CD4-positive, alpha-beta T cell (primary cell): ENCODE results near the gene PNPLA3. TPM values are rescaled to one million over a fixed set of nuclear protein-coding genes. Genes with fewer than 3 reads are reported as not detected.

Source experiments
- ATAC-seq: fragments of 200-7000 bp; cut with Tn5 transposase; one replicate; pipeline ENCODE4 v1.10.0; 2022; ENCODE audit warnings: mild to moderate bottlenecking; ENCODE audit not compliant: poor library complexity
- CTCF ChIA-PET: fragments of 350-600 bp; sonication (Branson Sonifier 250); formaldehyde crosslinking; loops from one replicate; lab custom pipeline; 2021; ENCODE audit warnings: antibody characterized with exemption, inconsistent platforms; lab: Charles Lee
- POLR2A ChIA-PET: fragments of 350-600 bp; sonication (Branson Sonifier 250); formaldehyde crosslinking; loops from one replicate; lab custom pipeline; 2021; ENCODE audit warnings: antibody characterized with exemption, inconsistent platforms; lab: Charles Lee
- DNase-seq, 14 experiments: peaks; one replicate each; pipeline ENCODE4 v3.0.0-alpha.2; 2013 to 2020; ENCODE audit warnings: mixed read lengths in 2 of 14
- H3K27ac ChIP-seq, 2 donors: one replicate each; pipeline versions ENCODE4 v1.5.1 to v1.7.0; 2013; ENCODE audit warnings: low read length in 2 of 2, low read depth in 1 of 2, mild to moderate bottlenecking in 1 of 2
- H3K27me3 ChIP-seq, 2 experiments: 1 replicate in 1 of 2; 2 replicates in 1 of 2; pipeline versions ENCODE4 v1.6.1 to v1.7.0; 2013; ENCODE audit warnings: low read length in 2 of 2, control low read depth in 1 of 2, mild to moderate bottlenecking in 1 of 2, moderate library complexity in 1 of 2; ENCODE audit not compliant: insufficient read depth in 2 of 2, control insufficient read depth in 1 of 2
- H3K36me3 ChIP-seq: one replicate; pipeline ENCODE4 v1.6.1; 2013; ENCODE audit warnings: low read length, control low read depth; ENCODE audit not compliant: insufficient read depth
- H3K4me1 ChIP-seq: one replicate; pipeline ENCODE4 v1.6.1; 2013; ENCODE audit warnings: low read length, control low read depth; ENCODE audit not compliant: insufficient read depth
- H3K4me3 ChIP-seq: one replicate; pipeline ENCODE4 v1.5.1; 2013; ENCODE audit warnings: mild to moderate bottlenecking, low read length, moderate library complexity
- H3K9me3 ChIP-seq, 2 experiments: 1 replicate in 1 of 2; 2 replicates in 1 of 2; pipeline versions ENCODE4 v1.6.1 to v1.7.0; 2013; ENCODE audit warnings: low read length in 2 of 2, mild to moderate bottlenecking in 2 of 2, control low read depth in 1 of 2, moderate library complexity in 1 of 2; ENCODE audit not compliant: control insufficient read depth in 1 of 2, insufficient read depth in 1 of 2
- H3K27ac Mint-ChIP-seq: one replicate; pipeline ENCODE4 v1.8.0; 2020; ENCODE audit warnings: mixed read lengths
- H3K27me3 Mint-ChIP-seq: one replicate; pipeline ENCODE4 v1.8.0; 2021; ENCODE audit warnings: mixed read lengths
- H3K36me3 Mint-ChIP-seq: one replicate; pipeline ENCODE4 v1.8.0; 2021; ENCODE audit warnings: low read depth, mixed read lengths
- H3K4me1 Mint-ChIP-seq: one replicate; pipeline ENCODE4 v1.8.0; 2021; ENCODE audit warnings: low read depth, mixed read lengths
- H3K4me3 Mint-ChIP-seq: one replicate; pipeline ENCODE4 v1.8.0; 2020; ENCODE audit warnings: mild to moderate bottlenecking, mixed read lengths
- H3K9me3 Mint-ChIP-seq: one replicate; pipeline ENCODE4 v1.8.0; 2020; ENCODE audit warnings: mixed read lengths
- intact Hi-C, 2 experiments: fragments of 100-400 bp; cut with DNase I in 1 of 2; cut with micrococcal nuclease in 1 of 2; formaldehyde crosslinking; loops; one replicate each; pipeline versions ENCODE4 v1.15.1 to v1.9.0; 2023 to 2025; cut with DNase I, micrococcal nuclease
- total RNA-seq, 174 experiments: library from RNA in 2 of 174; stranded (reverse) in 2 of 174; gene quantifications; one replicate each; pipeline ENCODE4 v1.2.3 and lab custom pipeline; 2021 to 2026
- TF ChIP-seq, protein P1 (sequence below): fragments of 200-600 bp; IDR thresholded peaks from one replicate; pipeline ENCODE4 v1.8.0; 2022; ENCODE audit warnings: antibody characterized with exemption, mild to moderate bottlenecking

The PNPLA3 gene
- total RNA-seq, 2 experiments from 2014 or later: not detected

DNA sequence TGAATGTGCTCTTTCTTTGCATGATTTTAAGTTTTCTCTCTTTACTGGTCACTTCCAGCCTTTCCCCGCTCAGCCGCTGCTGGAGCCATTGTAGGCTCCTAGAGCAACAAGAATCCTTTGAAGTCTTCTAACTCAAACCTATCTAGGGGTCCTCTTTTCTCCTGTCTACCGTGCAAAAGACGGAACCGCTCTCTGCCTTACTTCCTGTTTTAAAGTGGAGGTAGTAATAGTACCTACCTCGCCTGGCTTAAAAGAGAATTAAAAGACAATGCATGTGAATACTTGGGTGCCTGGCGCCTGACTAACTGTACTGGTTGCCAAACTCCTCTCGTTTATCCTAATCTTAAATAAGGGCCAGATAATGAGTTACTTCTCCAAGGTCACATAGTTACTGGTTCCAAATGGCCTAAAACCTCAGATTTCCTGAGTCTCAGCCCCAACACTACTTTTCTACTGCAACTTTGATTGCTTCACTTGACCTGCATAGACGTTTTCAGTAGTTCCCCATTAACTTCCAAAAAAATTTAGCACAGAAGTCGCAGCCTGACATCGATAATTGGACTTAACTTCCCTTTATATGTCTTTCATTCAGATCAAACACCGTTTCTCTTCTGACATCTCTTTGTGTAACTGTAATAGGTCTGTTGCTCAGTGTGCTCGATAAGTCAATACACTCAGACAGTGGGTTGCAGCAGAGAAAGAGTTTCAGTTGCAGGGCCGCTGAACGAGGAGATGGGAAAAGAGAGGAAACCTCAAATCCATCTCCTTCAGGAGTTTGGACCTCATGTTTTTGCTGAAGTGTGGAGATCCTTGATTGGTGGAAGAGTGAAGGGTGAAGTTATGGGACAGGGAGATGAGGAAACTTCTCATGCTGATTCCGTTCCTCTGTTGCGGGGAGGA lies 32.5 kb downstream of the PNPLA3 start:
- intact Hi-C loops: loop anchor here in 1 of 2 experiments (1.0 to 10.0 kb wide), 3 partner anchors 41 to 229 kb away; partner anchors contain the start of genes EFCAB6 and PARVG
- Histone ChIP-seq H3K36me3 (peaks cover 5% of the 10 kb centered on the region), H3K27me3 (no peaks in the 10 kb centered on the region), H3K27ac (peak overlapping the region; percentile 53 to 68), H3K4me3 (peak overlapping the region; percentile 95), H3K9me3 (no peaks in the 10 kb centered on the region), H3K4me1 (peaks cover 36% of the 10 kb centered on the region)
- no peak for ATAC-seq
- ChIA-PET POLR2A (interaction anchor here (1.2 to 1.6 kb wide), 5 partner anchors 34 to 1208 kb away, joined by 3 to 6 read pairs (median 4); partner anchors contain the start of genes NUP50, PARVB and PARVG), CTCF (interaction anchor here (2.0 kb wide), 1 partner anchor 10 kb away, joined by 10 read pairs; no protein-coding TSS in a partner anchor)
- H3K36me3 Mint-ChIP-seq: peaks cover 28% of the 10 kb centered on the region
- no peaks in the 10 kb centered on the region for H3K9me3 Mint-ChIP-seq
- no peaks in the 10 kb centered on the region for H3K27me3 Mint-ChIP-seq
- DNase-seq: peak in 3 of 14 experiments; percentile 7 to 33 (median 17)
- H3K4me3 Mint-ChIP-seq: peak overlapping the region; percentile 98
- H3K27ac Mint-ChIP-seq: peak overlapping the region; percentile 89
- peaks cover 57% of the 10 kb centered on the region for H3K4me1 Mint-ChIP-seq
- TF ChIP-seq, protein P1, sequence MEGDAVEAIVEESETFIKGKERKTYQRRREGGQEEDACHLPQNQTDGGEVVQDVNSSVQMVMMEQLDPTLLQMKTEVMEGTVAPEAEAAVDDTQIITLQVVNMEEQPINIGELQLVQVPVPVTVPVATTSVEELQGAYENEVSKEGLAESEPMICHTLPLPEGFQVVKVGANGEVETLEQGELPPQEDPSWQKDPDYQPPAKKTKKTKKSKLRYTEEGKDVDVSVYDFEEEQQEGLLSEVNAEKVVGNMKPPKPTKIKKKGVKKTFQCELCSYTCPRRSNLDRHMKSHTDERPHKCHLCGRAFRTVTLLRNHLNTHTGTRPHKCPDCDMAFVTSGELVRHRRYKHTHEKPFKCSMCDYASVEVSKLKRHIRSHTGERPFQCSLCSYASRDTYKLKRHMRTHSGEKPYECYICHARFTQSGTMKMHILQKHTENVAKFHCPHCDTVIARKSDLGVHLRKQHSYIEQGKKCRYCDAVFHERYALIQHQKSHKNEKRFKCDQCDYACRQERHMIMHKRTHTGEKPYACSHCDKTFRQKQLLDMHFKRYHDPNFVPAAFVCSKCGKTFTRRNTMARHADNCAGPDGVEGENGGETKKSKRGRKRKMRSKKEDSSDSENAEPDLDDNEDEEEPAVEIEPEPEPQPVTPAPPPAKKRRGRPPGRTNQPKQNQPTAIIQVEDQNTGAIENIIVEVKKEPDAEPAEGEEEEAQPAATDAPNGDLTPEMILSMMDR: no peak

DNA sequence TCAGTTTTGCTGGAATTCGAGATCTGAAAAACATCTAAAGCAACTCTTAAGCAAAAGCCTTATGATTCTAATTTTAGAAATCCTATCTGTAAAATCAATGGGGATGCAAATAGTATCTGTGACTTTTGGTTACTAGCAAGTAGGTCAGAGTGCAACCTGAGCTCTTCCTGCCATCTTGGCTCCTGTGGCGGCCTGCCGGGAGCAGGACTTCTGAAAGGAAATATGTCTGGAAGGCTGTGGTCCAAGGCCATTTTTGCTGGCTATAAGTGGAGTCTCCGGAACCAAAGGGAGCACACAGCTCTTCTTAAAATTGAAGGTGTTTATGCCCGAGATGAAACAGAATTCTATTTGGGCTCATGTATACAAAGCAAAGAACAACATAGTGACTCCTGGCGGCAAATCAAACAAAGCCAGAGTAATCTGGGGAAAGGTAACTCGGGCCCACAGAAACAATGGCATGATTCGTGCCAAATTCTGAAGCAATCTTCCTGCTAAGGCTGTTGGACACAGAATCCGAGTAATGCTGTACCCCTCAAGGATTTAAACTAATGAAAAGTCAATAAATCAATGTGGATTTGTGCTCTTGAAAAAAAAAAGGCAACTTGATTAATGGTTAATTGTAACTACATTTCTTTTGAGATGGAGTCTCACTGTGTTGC lies 33.3 kb downstream of the PNPLA3 start:
- H3K4me3 ChIP-seq: no peak overlapping the region
- Mint-ChIP-seq H3K9me3 (no peaks in the 10 kb centered on the region), H3K4me3 (peak overlapping the region; percentile 98), H3K27me3 (no peaks in the 10 kb centered on the region), H3K4me1 (peaks cover 57% of the 10 kb centered on the region), H3K27ac (peak overlapping the region; percentile 89), H3K36me3 (peaks cover 28% of the 10 kb centered on the region)
- no peak for DNase-seq
- ChIA-PET CTCF (interaction anchor here (2.0 kb wide), 1 partner anchor 11 kb away, joined by 10 read pairs; no protein-coding TSS in a partner anchor), POLR2A (no interaction called here)
- H3K27ac ChIP-seq: no peak overlapping the region
- peaks cover 9% of the 10 kb centered on the region for H3K36me3 ChIP-seq
- no peak for ATAC-seq
- H3K4me1 ChIP-seq: peaks cover 39% of the 10 kb centered on the region
- TF ChIP-seq, protein P1: no peak
- H3K9me3 ChIP-seq: no peaks in the 10 kb centered on the region
- H3K27me3 ChIP-seq: no peaks in the 10 kb centered on the region
- intact Hi-C loops: loop anchor here in 1 of 2 experiments (2.0 to 10.0 kb wide), 2 partner anchors 40 to 228 kb away; partner anchors contain the start of gene PARVG

DNA sequence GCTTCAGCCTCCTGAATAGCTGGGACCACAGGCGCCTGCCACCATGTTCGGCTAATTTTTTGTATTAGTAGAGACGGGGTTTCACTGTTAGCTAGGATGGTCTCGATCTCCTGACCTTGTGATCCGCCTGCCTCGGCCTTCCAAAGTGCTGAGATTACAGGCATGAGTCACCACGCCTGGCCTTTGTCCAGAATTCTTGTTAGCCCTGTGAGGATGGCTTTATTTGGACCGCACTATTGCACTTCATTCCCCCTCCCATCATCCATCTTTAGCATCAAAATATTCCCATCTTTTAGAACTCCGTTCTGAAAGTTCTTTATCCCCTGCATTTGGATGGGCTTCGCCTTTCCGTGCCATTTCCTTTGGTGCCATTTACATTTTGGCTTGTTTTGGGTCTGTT lies 34.3 kb downstream of the PNPLA3 start:
- Histone ChIP-seq H3K36me3 (peaks cover 9% of the 10 kb centered on the region), H3K4me3 (no peak overlapping the region), H3K9me3 (no peaks in the 10 kb centered on the region), H3K27me3 (no peaks in the 10 kb centered on the region), H3K4me1 (peaks cover 39% of the 10 kb centered on the region), H3K27ac (no peak overlapping the region)
- ChIA-PET CTCF (interaction anchor here (2.0 kb wide), 1 partner anchor 12 kb away, joined by 10 read pairs; no protein-coding TSS in a partner anchor), POLR2A (no interaction called here)
- ATAC-seq: no peak
- H3K4me1 Mint-ChIP-seq: peaks cover 57% of the 10 kb centered on the region
- DNase-seq: no peak
- peak overlapping the region; percentile 98 for H3K4me3 Mint-ChIP-seq
- H3K36me3 Mint-ChIP-seq: peaks cover 32% of the 10 kb centered on the region
- peak overlapping the region; percentile 27 for H3K27ac Mint-ChIP-seq
- no peaks in the 10 kb centered on the region for H3K27me3 Mint-ChIP-seq
- H3K9me3 Mint-ChIP-seq: no peaks in the 10 kb centered on the region
- intact Hi-C loops: loop anchor here in 1 of 2 experiments (2.0 to 10.0 kb wide), 2 partner anchors 39 to 227 kb away; partner anchors contain the start of gene PARVG
- TF ChIP-seq, protein P1: no peak
